Measurements from ENCODE around the gene CDK14. TPM values are rescaled to one million over a fixed set of nuclear protein-coding genes. Genes with fewer than 3 reads are reported as not detected.

The CDK14 gene
- total RNA-seq, result 23.0 and 25.7 TPM in 2 replicates

GRCh38 chr7:90595801-90596670 lies at the start of gene CDK14:
Gene CDK14, plus strand, starts transcription at chr7:90596321. Its CDS starts 307 bp downstream, at chr7:90596628.

Other genes starting within 250 kb of the CDK14 start
- gene GTPBP10, start 249.6 kb upstream of the CDK14 start, total RNA-seq, result 7.4 and 9.6 TPM in 2 replicates
- gene CLDN12, start 192.9 kb upstream of the CDK14 start, total RNA-seq, result 10.4 and 12.3 TPM in 2 replicates
- gene PTTG1IP2, start 126.7 kb upstream of the CDK14 start, total RNA-seq, result not detected in 2 replicates

Data from cardiac ventricle fibroblast (primary cell).